Measurements from ENCODE around the gene PKM. TPM values are rescaled to one million over a fixed set of nuclear protein-coding genes. Genes with fewer than 3 reads are reported as not detected.

PKM gene
- total RNA-seq, 4 donors from 2014 or later: 343 to 646 (median 543) TPM

DNA sequence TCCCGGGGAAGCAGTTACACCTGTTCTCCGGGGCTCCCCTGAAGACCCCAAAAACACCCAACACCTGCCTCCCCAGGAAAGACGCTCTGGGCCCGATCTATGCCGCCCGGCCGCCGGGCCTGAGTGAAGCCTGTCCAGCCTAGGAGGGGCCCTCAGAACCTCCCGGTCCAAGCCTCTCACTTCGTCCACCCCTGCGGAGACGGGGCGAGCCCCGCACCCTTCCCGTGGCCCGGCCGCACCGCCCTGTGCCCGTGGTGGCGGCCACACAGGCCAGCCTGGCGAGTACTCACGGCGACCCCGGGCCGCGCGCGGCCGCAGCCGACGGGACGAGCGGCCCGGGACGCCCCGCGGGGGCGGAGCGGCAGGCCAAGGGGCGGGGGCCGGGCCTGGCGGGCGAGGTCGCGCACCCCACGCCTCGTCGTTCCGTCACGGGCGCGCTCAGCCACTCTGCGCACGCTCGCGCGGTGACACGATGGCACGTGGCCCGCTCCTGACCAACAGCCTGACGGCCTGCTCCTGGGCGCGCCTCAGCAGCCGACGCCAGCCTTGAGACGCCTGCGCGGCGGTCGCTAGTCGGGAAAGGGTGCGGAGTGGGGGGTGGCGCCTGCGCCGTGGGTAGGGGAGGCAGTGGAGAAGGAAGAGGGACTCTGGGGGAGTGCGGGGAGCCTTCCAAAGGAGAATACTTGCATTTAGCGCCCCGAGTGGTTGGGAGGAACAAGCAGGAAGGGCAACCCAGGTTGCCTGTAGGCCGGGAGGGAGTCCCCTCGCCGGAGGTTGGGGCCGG is 41.4 kb upstream of the PKM start, which contains the start of gene PARP6:
Gene PARP6 (minus strand): TSS at position 342 of the 784 bp plus-strand sequence. CDS start 5,077 bp downstream, outside the sequence.
- 0% methylated on average over 1 to 5 of the region's 82 CpGs for WGBS, 2 donors (ENCODE audit: low coverage in 1 of 2)
- Histone ChIP-seq H3K4me3 (peak within 1 kb of the TSS; percentile 75 to 80), H3K36me3 (peaks cover 0 to 25% of the 10 kb centered on the region in 2 donors), H3K27me3 (no peaks in the 10 kb centered on the region), H3K4me1 (peaks cover 0 to 36% (median 4%) of the 10 kb centered on the region in 3 donors), H3K9me3 (no peaks in the 10 kb centered on the region), H3K27ac (peak within 1 kb of the TSS; percentile 81 to 94 (median 92))
- peak; percentile 99 for ATAC-seq
- TF ChIP-seq POLR2AphosphoS5 (IDR thresholded peaks at IDR 0.05) (peak; percentile 46), POLR2A (IDR thresholded peaks at IDR 0.05) (peak; percentile 63 to 88), EP300 (IDR thresholded peaks at IDR 0.05) (no peak)
- TF ChIP-seq, protein P1, sequence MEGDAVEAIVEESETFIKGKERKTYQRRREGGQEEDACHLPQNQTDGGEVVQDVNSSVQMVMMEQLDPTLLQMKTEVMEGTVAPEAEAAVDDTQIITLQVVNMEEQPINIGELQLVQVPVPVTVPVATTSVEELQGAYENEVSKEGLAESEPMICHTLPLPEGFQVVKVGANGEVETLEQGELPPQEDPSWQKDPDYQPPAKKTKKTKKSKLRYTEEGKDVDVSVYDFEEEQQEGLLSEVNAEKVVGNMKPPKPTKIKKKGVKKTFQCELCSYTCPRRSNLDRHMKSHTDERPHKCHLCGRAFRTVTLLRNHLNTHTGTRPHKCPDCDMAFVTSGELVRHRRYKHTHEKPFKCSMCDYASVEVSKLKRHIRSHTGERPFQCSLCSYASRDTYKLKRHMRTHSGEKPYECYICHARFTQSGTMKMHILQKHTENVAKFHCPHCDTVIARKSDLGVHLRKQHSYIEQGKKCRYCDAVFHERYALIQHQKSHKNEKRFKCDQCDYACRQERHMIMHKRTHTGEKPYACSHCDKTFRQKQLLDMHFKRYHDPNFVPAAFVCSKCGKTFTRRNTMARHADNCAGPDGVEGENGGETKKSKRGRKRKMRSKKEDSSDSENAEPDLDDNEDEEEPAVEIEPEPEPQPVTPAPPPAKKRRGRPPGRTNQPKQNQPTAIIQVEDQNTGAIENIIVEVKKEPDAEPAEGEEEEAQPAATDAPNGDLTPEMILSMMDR (IDR thresholded peaks at IDR 0.05): peak; percentile 26 to 86 (median 70)

DNA sequence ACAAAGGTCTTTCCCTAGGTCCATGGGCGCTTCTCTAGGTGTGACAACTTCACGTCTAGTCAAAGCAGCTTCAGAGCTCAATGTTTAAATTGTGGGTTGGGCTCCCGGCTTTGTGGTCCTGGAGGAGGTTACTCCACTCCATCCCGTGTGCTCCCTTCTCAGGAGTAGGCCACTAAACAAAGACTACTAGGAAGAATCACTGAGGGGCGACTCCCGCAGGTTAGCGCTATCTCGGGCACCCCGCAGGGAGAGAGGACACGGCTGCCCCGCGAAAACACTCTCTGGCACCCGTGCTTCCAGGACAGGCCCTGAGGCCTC is 40.9 kb upstream of the PKM start:
- 0% methylated on average over 2 to 3 of the region's 13 CpGs for WGBS, 2 donors (ENCODE audit: low coverage in 1 of 2)

DNA sequence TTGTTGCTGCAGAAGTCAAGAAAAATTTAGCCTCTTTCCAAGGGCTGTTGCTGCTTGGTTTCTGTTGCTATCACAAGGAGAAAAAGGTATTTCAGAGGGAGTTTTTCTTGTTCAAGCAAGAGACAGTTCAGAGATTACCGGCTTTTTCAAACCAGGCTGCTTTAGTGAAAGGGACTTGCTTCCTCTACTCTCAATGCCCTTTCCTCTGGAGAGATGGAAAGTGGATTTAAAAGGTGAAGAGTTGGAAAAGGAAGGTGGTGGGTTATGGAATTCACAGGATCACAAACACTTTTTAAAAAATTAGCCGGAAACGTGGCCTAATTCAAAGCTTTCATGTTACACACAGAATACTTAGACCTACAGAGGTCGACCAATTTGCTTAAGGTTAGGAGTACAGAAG is 40.2 kb upstream of the PKM start:
- no peak overlapping the region for H3K4me3 ChIP-seq
- 64 to 75% methylated on average over 4 of the region's 4 CpGs for WGBS, 2 donors (ENCODE audit: low coverage in 1 of 2)
- no peaks in the 10 kb centered on the region for H3K27me3 ChIP-seq
- peak overlapping the region in 3 of 4 donors; percentile 81 to 94 (median 91) for H3K27ac ChIP-seq
- peaks cover 10 to 37% of the 10 kb centered on the region in 2 donors for H3K36me3 ChIP-seq
- H3K4me1 ChIP-seq: peaks cover 0 to 36% (median 4%) of the 10 kb centered on the region in 3 donors
- ATAC-seq: no peak
- TF ChIP-seq EP300 (IDR thresholded peaks at IDR 0.05): no peak
- TF ChIP-seq POLR2A (IDR thresholded peaks at IDR 0.05): no peak
- no peak for TF ChIP-seq POLR2AphosphoS5 (IDR thresholded peaks at IDR 0.05)
- TF ChIP-seq, protein P1 (IDR thresholded peaks at IDR 0.05): no peak
- H3K9me3 ChIP-seq: no peaks in the 10 kb centered on the region

More for the DNA sequence above, 40.9 kb upstream of the PKM start:
- Histone ChIP-seq H3K4me1 (peaks cover 0 to 36% (median 4%) of the 10 kb centered on the region in 3 donors), H3K27me3 (no peaks in the 10 kb centered on the region), H3K4me3 (peak overlapping the region; percentile 75 to 80), H3K36me3 (peaks cover 4 to 31% of the 10 kb centered on the region in 2 donors), H3K27ac (peak overlapping the region; percentile 81 to 94 (median 92)), H3K9me3 (no peaks in the 10 kb centered on the region)
- no peak for ATAC-seq
- TF ChIP-seq, protein P1 (IDR thresholded peaks at IDR 0.05): no peak
- TF ChIP-seq POLR2AphosphoS5 (IDR thresholded peaks at IDR 0.05) (no peak), EP300 (IDR thresholded peaks at IDR 0.05) (no peak), POLR2A (IDR thresholded peaks at IDR 0.05) (no peak)

DNA sequence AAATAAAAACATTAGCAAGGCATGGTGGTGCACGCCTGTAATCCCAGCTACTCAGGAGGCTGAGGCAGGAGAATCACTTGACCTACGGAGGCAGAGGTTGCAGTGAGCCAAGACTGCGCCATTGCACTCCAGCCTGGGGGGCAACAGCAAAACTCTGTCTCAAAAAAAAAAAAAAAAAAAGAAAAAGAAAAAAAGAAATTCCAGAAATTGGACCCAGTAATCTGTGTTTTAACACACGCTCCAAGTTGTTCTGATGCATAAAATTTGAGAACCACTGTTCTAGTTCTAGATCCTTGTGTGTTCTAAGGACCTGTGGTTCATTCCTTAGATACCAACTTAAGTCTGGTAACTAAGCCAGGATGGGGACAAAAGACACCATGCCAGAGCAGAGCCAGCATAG is 38.7 kb upstream of the PKM start:
- Histone ChIP-seq H3K4me1 (peaks cover 0 to 36% (median 4%) of the 10 kb centered on the region in 3 donors), H3K27me3 (no peaks in the 10 kb centered on the region), H3K36me3 (peaks cover 22 to 52% of the 10 kb centered on the region in 2 donors), H3K27ac (no peak overlapping the region), H3K9me3 (no peaks in the 10 kb centered on the region), H3K4me3 (no peak overlapping the region)
- TF ChIP-seq POLR2A (IDR thresholded peaks at IDR 0.05) (no peak), EP300 (IDR thresholded peaks at IDR 0.05) (no peak), POLR2AphosphoS5 (IDR thresholded peaks at IDR 0.05) (no peak)
- TF ChIP-seq, protein P1 (IDR thresholded peaks at IDR 0.05): no peak
- ATAC-seq: no peak
- 88 to 100% methylated on average over 1 to 3 of the region's 4 CpGs for WGBS, 2 donors (ENCODE audit: low coverage in 1 of 2)

Data from gastroesophageal sphincter (tissue), 4 donors.